Inflammatory macrophage (primary cell): ENCODE measurements around the gene CWC22.
"Not testable (repeated sequence)": the region's sequence is repeated elsewhere in the genome, so short reads cannot be mapped to it uniquely, and the experiment has no call there.

Experiments
- DNase-seq, 2 donors: peaks; one replicate each; pipeline ENCODE4 v3.0.0-alpha.2; 2020 to 2022

The CWC22 gene

DNA sequence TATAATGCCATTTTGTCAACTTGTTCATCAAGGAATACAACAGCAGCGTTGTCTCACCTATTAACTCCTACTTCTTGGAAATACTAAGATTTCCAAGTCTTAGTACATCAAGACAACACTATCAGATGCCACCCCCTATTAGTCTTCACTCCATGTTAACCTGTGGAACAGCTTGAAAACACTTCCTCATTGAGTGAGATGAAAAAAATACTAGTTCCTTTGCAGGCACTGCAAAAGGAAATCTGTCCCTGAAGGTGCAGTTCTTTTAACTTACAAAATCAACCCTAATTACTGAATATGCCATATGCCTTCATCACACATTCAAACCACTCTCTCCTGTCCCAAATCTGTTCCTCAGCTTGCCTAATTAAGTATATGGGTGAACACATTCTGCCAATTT lies 4.0 kb downstream of the CWC22 start:
- DNase-seq = no peak

DNA sequence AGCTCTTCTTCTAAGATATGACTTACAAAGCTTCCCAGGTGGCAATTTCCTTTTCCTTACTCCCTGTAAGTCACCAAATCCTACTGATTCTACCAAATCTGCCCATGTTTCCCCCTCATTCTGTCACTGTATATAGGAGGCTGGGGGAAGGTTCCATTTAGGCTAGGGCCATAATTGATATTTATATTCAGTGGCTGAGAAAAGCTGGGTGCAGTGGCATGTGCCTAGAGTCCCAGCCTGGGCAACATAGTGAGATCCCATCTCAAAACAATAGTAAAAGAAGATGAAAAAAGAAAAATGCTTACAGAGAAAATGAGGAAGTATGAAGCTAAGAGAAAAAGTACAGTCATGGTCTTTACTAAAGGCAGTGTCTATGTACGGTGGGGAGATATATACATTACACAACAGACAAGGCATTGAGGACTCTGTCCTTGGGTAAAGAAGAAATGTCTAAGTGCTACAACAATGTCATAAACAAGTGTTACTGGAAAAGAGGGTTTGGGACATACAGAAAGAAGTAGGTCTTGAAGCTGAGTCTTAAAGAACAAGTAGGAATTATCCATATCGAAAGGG lies 4.8 kb downstream of the CWC22 start:
- DNase-seq = peak in 1 of 2 donors; percentile 36

DNA sequence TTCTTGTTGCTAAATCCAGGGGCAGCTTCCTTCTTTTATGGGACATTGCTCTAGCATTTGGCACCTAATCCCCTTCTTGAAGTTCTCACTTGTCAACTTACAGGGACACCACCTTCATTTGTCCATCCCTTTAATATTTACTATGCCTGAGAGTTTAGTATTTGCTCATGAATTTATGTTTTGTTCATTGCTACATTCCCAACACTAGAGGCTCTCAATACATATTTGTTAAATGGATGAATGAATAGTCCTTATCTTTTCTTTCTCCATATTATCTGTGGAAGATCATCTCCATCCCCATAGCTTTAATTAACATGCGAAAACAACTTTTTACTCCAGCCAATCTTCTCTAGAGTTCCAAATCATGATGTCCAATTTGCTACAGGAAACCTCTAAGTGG lies 5.4 kb downstream of the CWC22 start:
- DNase-seq = peak in 1 of 2 donors; percentile 13

DNA sequence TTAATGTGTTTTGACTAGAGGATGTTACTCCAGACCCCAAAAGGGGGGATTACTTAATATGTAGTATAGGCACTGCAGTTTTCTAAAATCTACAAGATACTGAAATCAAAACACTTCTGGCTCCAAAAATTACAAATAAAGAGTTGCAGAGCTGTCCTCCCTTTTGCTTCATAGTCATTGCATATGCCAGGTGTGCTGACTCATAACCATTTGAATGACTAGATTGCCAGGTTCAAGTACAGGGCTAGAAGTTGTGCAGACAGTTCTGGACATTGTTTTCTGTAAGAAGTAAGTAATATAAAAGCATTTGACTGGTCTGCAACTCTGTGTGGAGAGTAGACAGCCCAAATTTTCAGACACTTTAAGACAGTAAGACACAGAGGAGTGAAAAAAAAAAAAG lies 6.7 kb downstream of the CWC22 start:
- no peak for DNase-seq

DNA sequence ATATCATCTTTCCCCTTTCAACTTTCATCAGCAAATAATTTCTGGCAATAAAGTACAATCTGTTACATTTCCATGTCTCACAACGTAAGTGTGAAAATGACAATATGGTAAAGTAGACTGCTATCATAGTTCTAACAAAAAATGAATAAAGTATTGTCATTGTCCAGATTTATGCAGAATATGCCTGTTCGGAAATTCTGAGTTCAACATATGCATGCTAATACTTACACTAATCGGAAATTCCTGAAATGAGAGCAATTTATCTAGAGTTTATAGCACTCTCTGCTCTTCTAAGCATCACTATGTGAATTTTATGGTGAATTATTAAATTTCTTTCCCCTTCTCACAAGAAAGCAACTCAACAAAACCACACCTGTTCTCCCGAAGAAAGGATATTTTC lies 8.1 kb downstream of the CWC22 start:
- no peak for DNase-seq

DNA sequence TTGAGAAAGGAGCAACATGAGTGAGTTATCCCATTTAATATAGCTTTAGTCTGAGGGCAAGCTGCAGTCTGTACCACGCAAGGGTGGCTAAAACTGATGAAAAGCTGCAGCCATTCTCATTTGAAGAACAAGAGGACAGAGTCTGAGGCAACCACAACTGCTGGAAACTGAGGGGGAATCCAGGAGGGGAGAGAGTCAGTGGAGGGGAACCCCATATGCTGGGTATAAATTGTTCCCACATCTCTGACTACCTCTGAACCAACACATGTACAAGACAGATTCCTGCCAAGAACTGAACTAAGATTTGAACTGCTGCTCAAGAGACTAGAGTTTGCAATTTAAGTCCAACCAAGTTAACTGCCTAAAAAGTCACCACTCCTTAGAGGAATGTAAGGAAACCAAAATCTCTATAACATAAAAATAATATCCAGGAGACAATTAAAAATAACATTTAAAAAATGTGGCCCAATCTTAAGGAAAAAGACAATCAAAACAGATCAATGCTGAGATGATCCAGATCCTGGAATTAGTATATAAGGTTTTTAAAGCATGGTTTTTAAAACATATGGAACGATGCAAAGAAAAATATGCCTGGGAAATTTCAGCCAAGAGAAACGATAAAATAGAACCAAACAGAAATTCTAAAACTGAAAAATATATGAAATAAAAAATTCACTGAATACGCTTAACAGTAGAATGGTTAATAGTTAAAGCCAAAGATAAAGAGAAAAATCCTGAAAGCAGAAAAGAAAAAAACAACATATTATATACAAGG lies 11.2 kb downstream of the CWC22 start:
- DNase-seq = no peak

DNA sequence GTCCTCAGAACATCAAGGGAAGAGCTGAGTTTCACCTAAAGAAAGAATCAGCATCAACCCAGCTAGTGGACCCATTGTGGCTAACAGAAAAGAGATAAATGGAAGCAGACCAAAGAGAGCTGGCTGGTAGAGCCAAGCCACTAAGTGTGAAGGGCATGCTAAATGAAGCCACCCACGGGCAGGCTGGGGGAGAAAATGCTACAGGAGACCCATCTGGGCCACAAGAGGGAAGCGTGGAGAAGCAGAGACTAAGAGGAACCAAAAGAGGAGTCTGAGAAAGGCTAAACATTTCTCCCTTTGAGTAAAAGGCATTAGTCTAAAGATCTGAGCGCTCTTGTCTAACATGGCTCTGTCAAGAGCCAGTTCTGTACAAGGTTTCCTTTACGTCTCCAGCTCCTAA lies 15.8 kb downstream of the CWC22 start:
- DNase-seq = peak; percentile 16 to 39

DNA sequence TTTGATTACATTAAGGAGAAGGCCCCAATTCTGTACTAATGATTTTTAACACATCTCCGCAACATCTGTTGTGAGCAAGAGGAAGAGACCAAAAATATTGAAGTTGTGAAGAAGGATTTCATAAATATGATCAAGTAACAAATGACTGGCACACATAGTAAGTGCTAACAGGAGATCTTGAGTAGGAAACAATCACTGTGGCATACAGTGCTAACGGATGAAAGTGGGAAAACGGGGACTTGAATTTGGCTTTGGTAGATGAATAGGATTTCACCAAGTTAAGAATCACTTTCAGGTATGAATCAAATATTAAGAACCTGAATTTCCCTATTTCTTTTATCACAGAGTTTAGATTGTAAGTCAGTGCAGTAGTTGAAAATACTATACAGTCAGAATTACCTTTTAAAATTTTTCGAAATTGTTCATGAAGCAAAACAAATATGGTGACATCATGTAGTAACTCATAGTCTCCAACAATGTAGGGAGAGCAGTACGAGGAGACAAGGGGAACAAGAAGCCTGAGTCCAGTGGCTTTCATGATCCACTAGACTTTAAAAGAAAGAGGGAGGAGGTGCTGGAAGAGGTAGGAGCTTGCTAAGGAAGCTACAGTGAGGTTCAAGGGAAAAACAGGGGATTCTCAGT lies 16.3 kb downstream of the CWC22 start:
- no peak for DNase-seq

DNA sequence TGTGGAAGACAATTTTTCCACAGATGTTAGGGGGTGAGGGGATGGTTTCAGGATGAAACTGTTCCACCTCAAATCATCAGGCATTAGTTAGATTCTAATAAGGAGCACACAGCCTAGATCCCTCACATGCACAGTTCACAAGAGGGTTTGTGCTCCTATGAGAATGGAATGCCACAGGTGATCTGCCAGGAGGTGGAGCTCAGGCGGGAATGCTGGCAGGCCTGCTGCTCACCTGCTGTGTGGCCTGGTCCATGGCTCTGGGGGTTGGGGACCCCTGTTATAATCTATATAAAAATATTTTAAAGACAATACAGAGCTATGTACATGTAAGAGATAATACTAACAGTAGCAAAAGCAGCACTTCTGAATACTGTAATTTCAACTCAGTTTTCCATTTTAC lies 19.2 kb downstream of the CWC22 start:
- no peak for DNase-seq

DNA sequence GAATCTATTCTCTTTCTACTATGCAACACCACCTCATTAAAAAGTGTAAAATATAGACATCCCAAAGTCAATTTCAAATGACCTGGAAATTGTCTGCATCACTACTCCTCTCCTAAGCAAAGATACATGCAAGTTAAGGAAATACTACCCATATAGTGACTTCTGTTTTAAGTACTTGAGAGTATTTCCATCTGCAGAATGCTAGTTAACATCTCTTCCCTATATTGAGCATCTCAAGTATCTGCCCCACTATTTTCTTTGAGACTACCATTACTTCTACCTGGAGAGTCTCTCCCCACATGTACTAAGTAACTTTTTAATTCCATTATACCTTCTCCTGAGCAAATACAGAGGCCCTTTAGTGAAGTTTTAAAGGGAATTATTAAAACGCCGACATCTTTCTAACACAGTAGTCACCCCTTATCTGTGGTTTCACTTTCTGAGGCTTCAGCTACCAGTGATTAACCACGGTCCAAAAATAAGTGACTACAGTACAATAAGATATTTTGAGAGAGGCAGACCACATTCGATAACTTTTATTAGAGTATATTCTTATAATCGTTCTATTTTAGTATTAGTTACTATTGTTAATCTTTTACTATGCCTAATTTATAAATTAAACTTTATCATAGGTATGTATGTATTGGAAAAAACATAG lies 21.8 kb downstream of the CWC22 start:
- DNase-seq = no peak

DNA sequence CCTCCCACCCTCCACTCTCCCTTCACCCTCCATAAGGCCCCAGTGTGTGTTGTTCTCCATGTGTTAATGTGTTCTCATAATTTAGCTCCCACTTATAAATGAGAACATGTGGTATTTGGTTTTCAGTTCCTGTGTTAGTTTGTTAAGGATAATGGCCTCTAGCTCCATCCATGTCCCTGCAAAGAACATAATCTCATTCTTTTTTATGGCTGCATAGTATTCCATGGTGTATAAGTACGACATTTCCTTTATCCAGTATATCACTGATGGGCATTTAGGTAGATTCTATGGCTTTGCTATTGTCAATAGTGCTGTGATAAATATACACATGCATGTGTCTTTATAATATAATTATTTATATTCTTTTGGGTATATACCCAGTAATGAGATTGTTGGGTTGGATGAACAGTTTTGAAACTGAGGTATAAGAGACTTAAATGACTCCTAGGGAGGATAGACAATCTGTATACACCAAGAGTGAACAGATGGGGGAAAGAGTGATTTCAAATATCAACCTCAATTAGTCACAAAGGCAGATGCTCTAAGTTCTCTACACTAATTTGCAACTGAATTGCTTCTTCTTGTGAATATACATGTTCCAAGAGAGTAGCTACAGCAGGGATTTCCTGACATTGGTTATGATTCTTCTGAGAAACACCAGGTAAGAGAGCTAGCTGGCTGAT lies 23.7 kb downstream of the CWC22 start:
- no peak for DNase-seq

DNA sequence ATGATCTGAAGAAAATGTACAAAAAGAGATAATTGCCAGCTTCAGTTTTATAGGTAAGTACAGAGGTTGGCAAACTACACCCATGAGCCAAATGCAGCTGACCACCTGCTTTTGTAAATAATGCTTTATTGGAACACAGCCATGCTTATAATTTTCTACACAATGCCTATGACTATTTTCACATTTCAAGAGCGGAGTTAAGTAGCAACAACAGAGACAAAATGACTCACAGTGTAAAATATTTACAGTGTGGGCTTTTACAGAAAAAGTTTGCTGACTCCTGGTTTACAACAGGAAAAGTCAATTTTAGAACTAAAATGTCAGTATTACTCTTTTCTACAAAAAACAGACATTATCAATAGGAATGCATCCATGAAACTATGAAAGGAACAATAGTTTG lies 26.0 kb downstream of the CWC22 start:
- DNase-seq = no peak

DNA sequence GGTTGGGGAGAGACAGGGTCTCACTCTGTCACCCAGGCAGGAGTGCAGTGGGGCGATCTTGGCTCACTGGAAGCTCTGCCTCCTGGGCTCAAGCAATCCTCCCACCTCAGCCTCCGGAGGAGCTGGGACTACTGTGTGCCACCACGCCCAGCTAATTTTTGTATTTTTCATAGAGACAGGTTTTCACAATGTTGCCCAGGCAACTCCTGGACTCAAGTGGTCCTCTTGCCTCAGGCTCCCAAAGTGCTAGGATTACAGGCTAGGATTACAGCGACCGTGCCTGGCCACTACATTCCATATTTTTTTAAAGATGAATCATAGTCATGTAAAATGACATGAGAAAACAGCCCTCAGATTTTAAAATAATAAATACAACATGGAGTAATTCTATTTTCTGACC lies 32.3 kb downstream of the CWC22 start:
- DNase-seq = no peak

DNA sequence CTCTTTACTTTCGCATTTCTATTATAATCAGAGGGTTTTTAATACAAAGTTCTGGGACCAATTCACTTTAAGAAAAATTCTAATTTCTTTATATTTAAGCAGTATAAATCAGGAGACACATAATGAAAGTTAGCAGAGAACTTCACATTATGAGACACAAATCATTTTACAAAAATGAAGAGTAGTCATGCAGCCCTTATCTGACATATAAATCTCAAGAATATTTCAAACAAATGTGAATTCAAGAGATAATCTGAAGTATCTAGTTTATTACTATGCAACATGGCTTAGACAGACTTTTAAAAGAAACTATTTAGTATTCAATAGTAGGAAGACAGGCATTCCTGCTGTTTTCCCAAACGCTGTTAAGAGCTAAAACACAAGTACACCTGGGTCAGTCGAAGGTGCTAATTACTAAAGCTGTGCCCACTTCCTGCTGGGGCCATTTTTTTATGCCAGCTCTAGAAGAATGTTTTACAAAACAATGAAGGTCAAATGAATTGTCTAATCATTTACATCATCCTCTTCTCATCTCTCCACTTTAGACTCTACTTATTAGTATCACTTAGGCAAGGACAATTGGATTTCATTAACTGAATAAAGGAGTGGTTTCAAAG lies 40.2 kb downstream of the CWC22 start:
- no peak for DNase-seq

DNA sequence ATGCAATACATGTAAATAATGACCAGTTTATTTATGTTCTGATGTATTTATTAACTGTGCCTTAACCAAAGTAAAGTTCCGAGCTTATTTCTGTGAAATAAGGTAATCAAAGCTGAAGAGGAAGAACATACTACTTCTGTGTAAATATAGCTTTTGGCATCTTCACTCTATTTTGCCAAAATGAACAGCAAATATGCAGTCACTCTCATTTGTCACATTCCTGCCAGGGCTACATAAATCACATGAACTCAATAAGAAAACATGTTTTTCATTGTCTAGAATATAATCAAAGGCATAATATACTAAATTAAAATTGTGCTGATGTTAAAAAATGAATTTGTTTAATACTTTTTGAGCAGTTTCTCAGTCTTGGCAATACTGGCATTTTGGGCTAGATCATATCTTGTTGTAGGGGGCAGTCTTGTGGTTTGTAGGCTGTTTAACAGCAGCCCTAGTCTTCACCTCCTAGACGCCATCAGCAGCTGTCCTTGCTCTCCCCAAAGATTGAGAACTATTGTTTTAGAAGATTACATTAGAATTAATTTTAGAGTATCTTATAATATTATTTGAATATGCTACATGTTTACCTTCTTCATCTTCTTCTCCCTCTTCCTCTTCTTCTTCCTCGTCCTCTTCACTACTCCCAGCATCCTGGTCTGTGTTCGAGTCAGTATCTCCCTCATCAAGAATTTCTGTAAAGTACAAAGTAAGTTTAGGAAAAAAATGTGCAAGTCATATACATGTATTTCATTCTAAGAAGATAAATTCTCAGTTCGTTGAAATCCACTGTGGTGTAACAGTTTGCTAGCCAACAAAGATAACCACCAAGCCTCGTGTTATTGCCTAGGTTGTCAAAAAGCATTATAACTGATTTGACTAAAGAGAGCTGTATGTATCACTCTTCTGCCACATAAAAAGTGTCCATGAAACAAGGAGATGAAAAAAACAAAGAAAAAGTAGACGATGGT lies 41.5 kb downstream of the CWC22 start:
- no peak for DNase-seq

DNA sequence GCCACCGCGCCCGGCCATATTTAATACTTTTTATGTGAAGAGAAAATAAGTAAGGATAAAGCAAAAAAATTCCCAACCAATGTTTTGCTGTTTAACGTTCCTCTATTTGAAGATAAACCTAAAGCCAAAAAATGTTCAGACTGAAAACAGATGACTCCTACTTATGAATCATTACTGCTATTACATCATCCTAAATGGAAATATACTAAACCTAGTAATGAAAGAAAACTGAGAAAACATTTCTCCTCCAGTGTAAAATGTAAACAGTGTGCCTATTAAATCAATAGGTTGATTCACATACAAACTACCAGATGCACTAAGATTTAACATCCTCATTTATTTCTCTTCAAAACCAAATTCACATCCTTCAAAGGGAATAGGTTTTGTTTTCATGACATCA lies 43.5 kb downstream of the CWC22 start:
- no peak for DNase-seq

DNA sequence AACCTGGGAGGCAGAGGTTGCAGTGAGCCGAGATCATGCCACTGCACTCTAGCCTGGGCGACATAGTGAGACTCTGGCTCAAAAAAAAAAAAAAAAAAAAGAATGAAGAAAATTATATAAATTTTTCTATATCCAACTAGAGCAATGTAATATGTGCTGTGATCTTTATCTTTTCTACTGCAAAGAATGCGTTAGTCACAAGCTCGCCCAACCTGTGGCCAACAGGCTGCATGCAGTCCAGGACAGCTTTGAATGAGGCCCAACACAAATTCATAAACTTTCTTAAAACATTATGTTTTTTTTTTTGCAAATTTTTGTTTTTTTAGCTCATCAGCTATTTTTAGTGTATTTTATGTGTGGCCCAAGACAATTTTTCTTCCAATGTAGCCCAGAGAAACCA lies 48.8 kb downstream of the CWC22 start:
- not testable (repeated sequence) for DNase-seq

DNA sequence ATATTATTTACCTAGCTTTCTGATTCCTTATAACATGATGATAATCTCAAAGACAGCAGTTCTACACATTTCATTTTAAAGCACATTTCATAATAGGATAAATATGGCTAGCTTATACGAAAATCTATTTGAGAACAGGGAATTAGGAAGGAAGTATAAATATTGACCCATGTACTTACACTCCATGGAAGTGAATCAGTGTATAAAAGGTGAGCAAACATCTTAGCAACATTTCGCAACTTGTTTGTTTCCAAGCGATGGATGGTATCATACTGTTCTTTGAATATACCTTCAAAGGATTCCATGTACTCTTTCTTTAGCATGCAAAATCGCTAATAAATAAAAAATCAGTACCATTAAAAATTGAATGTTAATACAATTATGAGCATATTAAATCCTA lies 53.1 kb downstream of the CWC22 start:
- DNase-seq = no peak

DNA sequence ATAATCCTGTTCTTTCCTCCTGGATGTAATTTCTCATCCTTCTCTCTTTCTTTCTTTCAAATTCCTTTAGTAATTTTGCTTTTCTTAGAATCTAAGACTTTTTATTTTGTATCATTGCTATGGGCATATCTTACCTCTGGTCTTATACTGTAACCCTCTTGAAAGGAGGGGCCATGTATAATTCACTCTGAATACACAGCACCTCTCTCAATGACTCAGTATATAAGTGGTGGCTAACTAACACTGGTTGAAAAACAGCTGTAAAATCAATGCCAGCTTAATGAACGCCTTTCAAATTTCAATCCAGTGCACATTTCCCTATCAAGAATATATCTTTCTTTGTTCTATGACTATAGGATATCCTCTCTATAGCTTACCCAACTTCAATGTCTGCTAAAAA lies 53.7 kb downstream of the CWC22 start:
- no peak for DNase-seq

DNA sequence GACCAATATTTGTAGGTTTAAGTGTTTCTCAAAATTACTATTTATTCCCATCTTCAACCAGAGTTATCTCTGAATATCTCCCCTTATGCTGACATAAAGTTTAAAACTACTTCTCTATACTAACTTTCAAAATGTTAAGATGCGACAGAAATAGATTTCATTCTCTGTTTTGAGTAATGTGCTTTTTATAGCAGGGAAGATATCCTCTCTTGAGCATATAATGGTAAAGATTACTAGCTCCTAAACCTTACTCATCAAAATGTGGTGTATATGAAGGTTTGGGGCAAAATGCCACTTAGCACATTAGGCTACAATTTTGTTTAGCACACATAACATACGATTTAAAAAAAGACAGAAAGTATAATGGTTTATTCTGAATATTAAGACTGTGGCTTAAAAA lies 54.4 kb downstream of the CWC22 start:
- no peak for DNase-seq

DNA sequence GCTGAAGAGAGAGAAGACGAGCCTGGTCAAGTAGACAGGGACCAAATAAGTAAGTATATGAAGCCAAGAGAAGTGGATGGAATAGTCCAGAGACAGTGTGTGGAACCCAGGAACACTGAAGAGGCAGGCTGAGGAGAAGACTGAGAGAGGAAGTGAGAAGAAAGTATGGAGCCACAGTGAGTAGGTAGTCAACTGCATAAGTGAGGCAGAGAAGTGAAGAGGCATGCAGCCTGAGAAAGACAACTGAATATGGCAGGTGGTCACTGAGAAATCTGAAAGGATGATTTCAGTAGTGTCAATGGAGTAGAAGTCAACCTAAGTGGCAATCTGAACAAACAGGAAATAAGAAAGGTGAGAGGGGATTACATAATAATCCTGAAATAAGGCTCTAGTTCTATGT lies 55.4 kb downstream of the CWC22 start:
- DNase-seq = no peak
